A549 (cell line): ENCODE data around the gene SHE. TPM values are rescaled to one million over a fixed set of nuclear protein-coding genes. Genes with fewer than 3 reads are reported as not detected.

ENCODE experiments used
- ATAC-seq, 2 experiments: fragments of 200-7000 bp in 1 of 2; fragments of >200 bp in 1 of 2; cut with Nextera tagmentation in 1 of 2; cut with Tn5 transposase in 1 of 2; 3 replicates each; pipeline versions ENCODE4 v1.8.0 to v1.9.1; 2018 to 2020; ENCODE audit warnings: mild to moderate bottlenecking in 1 of 2, moderate library complexity in 1 of 2
- CTCF ChIA-PET: fragments of 300-600 bp; sonication (Branson Sonifier 250); formaldehyde crosslinking; extraction: SDS; loops from one replicate; lab custom pipeline; 2021; ENCODE audit warnings: antibody characterized with exemption, inconsistent platforms; lab: Yijun Ruan, JAX
- POLR2A ChIA-PET: fragments of 350-600 bp; formaldehyde crosslinking; extraction: SDS; loops from one replicate; lab custom pipeline; 2021; ENCODE audit warnings: antibody characterized with exemption, inconsistent platforms; lab: Yijun Ruan, JAX
- DNase-seq, 2 experiments: peaks; one replicate each; pipeline versions ENCODE4 v3.0.0 to v3.0.0-alpha.2; 2011 to 2016; ENCODE audit warnings: low read depth in 1 of 2, low spot score in 1 of 2
- FAIRE-seq: peaks from 2 replicates; lab custom pipeline; 2011; peaks lifted over from hg19 to GRCh38; lab: Jason Lieb, UNC
- H3K27ac ChIP-seq, 2 experiments: fragments of >200 bp; sonication (Bioruptor Twin); formaldehyde crosslinking; 3 replicates each; pipeline ENCODE4 v1.5.1; 2016 to 2017
- H3K4me1 ChIP-seq: fragments of >200 bp; sonication (Bioruptor Twin); formaldehyde crosslinking; 3 replicates; pipeline ENCODE4 v1.6.1; 2016
- H3K4me2 ChIP-seq: fragments of >200 bp; sonication (Bioruptor Twin); formaldehyde crosslinking; 3 replicates; pipeline ENCODE4 v1.6.1; 2016
- H3K4me3 ChIP-seq: fragments of >200 bp; sonication (Bioruptor Twin); formaldehyde crosslinking; 3 replicates; pipeline ENCODE4 v1.5.1; 2016
- H3K9me3 ChIP-seq: fragments of >200 bp; sonication (Bioruptor Twin); formaldehyde crosslinking; 3 replicates; pipeline ENCODE4 v1.6.1; 2016
- CBX8 ChIP-seq: fragments of 200-600 bp; sonication (generic); IDR thresholded peaks from 2 replicates; pipeline ENCODE4 v1.6.1; 2016
- CEBPB ChIP-seq, 2 experiments: fragments of >200 bp in 1 of 2; sonication (Bioruptor Twin) in 1 of 2; formaldehyde crosslinking in 1 of 2; IDR thresholded peaks; 2 replicates each; pipeline ENCODE4 v1.6.1; 2012 to 2016
- ESRRA ChIP-seq: fragments of 150-350 bp; IDR thresholded peaks from 2 replicates; pipeline ENCODE4 v1.6.1; 2014; ENCODE audit warnings: mild to moderate bottlenecking, low read length, borderline replicate concordance
- FOSB ChIP-seq: fragments of 250-450 bp; sonication (Bioruptor Pico); IDR thresholded peaks from 2 replicates; pipeline ENCODE4 v1.5.0; 2020; ENCODE audit warnings: mild to moderate bottlenecking, moderate library complexity
- FOXS1 ChIP-seq: fragments of 250-450 bp; sonication (Bioruptor Pico); IDR thresholded peaks from 2 replicates; pipeline ENCODE4 v1.5.0; 2020; ENCODE audit warnings: mild to moderate bottlenecking, moderate library complexity
- HEYL ChIP-seq: fragments of 250-450 bp; sonication (Bioruptor Pico); IDR thresholded peaks from 2 replicates; pipeline ENCODE4 v1.8.0; 2021; ENCODE audit warnings: mild to moderate bottlenecking, moderate library complexity
- HOXB13 ChIP-seq: fragments of 250-450 bp; sonication (Bioruptor Pico); IDR thresholded peaks from 2 replicates; pipeline ENCODE4 v1.5.0; 2020; ENCODE audit warnings: low read depth, mild to moderate bottlenecking, moderate library complexity
- MAFK ChIP-seq: fragments of 450-650 bp; IDR thresholded peaks from 2 replicates; pipeline ENCODE4 v1.6.1; 2014; ENCODE audit not compliant: partially characterized antibody
- NR3C1 ChIP-seq: fragments of >200 bp; sonication (Bioruptor Twin); formaldehyde crosslinking; IDR thresholded peaks from 3 replicates; pipeline ENCODE4 v1.6.1; 2017
- PHF8 ChIP-seq: fragments of 200-600 bp; sonication (generic); IDR thresholded peaks from 2 replicates; pipeline ENCODE4 v1.6.1; 2016; ENCODE audit warnings: low read depth, mild to moderate bottlenecking, antibody characterized with exemption, moderate library complexity, borderline replicate concordance
- RCOR1 ChIP-seq: fragments of 150-350 bp; IDR thresholded peaks from 2 replicates; pipeline ENCODE4 v1.6.1; 2014; ENCODE audit warnings: antibody characterized with exemption, low read length, low read depth
- RNF2 ChIP-seq: fragments of 200-600 bp; sonication (generic); IDR thresholded peaks from 2 replicates; pipeline ENCODE4 v1.6.1; 2016; ENCODE audit warnings: low read depth, mild to moderate bottlenecking, antibody characterized with exemption, moderate library complexity, borderline replicate concordance
- TP53 ChIP-seq: fragments of 250-450 bp; sonication (Bioruptor Pico); IDR thresholded peaks from 2 replicates; pipeline ENCODE4 v1.5.0; 2021; ENCODE audit warnings: mild to moderate bottlenecking, moderate library complexity
- ZSCAN20 ChIP-seq: fragments of 250-450 bp; sonication (Bioruptor Pico); IDR thresholded peaks from 2 replicates; pipeline ENCODE4 v1.8.0; 2022; ENCODE audit warnings: mild to moderate bottlenecking, moderate library complexity
- WGBS: methylation state at CpG from one replicate; pipeline ENCODE4 v1.1.6; 2017; ENCODE audit errors: missing lambda C conversion rate; 5-methylcytosine and 5-hydroxymethylcytosine counted together
- polyA plus RNA-seq, 4 experiments: library from polyadenylated mRNA; depleted of rRNA in 3 of 4; stranded (reverse); fragments of >200 nt; fragmentation: RNase III in 1 of 4; extraction: RNeasy Plus Mini Kit Qiagen cat#74134 plus additional on column Dnase treatment in 1 of 4; gene quantifications; 2 replicates in 3 of 4; 3 replicates in 1 of 4; pipeline ENCODE4 v1.2.3, GENCODE V29; 2011 to 2017
- TF ChIP-seq, protein P1 (sequence below): IDR thresholded peaks from 2 replicates; pipeline ENCODE4 v1.6.1; 2012; ENCODE audit warnings: low read depth, borderline replicate concordance
- TF ChIP-seq, protein P2 (sequence below): IDR thresholded peaks from 2 replicates; pipeline ENCODE4 v1.6.1; 2012
- TF ChIP-seq, protein P3 (sequence below): fragments of 450-650 bp; IDR thresholded peaks from 2 replicates; pipeline ENCODE4 v1.6.1; 2014; ENCODE audit warnings: antibody characterized with exemption
- TF ChIP-seq, protein P4 (sequence below): fragments of 200-600 bp; sonication (generic); IDR thresholded peaks from 2 replicates; pipeline ENCODE4 v1.6.1; 2016; ENCODE audit warnings: antibody characterized with exemption, mild to moderate bottlenecking, moderate library complexity

The SHE gene
- polyA plus RNA-seq, 2 of the 4 experiments (the other 2 are of a cell fraction): 0.03 TPM; not detected in 1

DNA sequence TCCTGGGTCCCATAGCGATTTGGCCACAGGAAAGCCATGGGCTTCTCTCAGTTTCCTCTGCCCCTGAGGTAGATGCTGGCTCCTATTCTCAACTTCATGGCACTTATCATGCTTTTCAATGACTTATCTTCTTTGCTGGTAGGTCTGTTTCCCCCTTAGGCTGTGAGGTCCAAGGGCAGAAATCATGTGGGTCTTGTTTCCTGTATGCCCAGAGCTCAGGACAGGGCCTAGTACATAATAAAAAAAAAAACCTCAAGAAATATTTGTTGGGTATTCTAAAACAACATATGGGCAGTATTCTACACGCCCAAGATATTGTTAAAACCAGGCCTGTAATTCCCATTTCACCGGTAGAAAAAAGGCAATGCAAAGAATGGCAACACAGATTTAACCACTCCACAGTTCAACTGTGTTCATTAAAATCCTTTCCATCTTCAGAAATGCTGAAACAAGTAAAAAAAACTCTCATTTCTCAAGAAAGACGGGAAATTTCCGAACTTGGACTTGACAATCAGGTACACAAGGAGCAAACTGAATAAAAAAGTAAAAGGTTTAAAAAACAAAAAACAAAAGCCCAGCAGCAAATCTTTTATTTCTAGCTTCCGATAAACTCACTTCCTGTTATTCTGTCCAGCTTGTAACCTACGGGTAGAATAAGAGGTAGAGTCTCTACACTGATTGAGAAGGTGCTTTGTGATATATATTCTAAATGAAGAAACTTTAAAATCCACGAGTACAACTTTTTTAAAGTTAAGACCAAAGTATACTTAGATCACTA lies 6.5 kb downstream of the SHE start (continued):
- no peak for TF ChIP-seq RCOR1
- TF ChIP-seq HEYL (CRISPR knock-in tag): no peak
- TF ChIP-seq, protein P1, sequence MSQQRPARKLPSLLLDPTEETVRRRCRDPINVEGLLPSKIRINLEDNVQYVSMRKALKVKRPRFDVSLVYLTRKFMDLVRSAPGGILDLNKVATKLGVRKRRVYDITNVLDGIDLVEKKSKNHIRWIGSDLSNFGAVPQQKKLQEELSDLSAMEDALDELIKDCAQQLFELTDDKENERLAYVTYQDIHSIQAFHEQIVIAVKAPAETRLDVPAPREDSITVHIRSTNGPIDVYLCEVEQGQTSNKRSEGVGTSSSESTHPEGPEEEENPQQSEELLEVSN: no peak
- TF ChIP-seq TP53 (CRISPR knock-in tag): no peak
- TF ChIP-seq, all 56 proteins: peak for 0

DNA sequence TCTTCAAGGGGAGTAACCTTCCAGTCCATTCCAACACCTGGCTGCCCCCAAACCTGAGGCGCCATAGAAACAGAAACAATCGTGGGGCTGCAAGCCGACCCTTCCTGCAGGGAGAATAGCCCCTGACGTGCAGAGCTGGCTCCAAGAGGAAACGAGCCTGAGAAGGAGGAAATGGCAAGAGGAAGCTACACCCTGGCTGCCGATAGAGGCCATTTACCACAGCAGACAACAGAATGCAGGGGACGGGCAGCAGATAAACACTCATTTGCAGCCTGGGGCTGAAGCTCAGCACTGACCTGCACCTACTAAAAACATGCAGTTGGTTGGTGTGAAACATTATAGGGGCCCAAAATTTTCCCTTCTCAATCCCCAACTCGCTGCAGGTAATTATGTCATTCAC lies 8.9 kb downstream of the SHE start:
- Histone ChIP-seq H3K4me3 (no peak overlapping the region), H3K27ac (no peak overlapping the region), H3K4me1 (no peaks in the 10 kb centered on the region), H3K9me3 (no peaks in the 10 kb centered on the region), H3K4me2 (no peak overlapping the region)
- DNase-seq (no peak), ATAC-seq (no peak), FAIRE-seq (no peak)
- ChIA-PET POLR2A (no interaction called here), CTCF (interaction anchor here (0.7 to 1.1 kb wide), 2 partner anchors 14 to 53 kb away, joined by 3 read pairs; no protein-coding TSS in a partner anchor)
- TF ChIP-seq, protein P2, sequence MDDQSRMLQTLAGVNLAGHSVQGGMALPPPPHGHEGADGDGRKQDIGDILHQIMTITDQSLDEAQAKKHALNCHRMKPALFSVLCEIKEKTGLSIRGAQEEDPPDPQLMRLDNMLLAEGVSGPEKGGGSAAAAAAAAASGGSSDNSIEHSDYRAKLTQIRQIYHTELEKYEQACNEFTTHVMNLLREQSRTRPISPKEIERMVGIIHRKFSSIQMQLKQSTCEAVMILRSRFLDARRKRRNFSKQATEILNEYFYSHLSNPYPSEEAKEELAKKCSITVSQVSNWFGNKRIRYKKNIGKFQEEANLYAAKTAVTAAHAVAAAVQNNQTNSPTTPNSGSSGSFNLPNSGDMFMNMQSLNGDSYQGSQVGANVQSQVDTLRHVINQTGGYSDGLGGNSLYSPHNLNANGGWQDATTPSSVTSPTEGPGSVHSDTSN: no peak
- TF ChIP-seq RNF2: no peak
- no peak for TF ChIP-seq CEBPB (IDR thresholded peaks at IDR 0.05)
- TF ChIP-seq CBX8: no peak
- no peak for TF ChIP-seq FOSB (CRISPR knock-in tag)
- no peak for TF ChIP-seq FOXS1 (CRISPR knock-in tag)
- no peak for TF ChIP-seq HOXB13 (CRISPR knock-in tag)
- TF ChIP-seq ESRRA: no peak
- no peak for TF ChIP-seq PHF8
- no peak for TF ChIP-seq NR3C1
- no peak for TF ChIP-seq ZSCAN20
- TF ChIP-seq, protein P3, sequence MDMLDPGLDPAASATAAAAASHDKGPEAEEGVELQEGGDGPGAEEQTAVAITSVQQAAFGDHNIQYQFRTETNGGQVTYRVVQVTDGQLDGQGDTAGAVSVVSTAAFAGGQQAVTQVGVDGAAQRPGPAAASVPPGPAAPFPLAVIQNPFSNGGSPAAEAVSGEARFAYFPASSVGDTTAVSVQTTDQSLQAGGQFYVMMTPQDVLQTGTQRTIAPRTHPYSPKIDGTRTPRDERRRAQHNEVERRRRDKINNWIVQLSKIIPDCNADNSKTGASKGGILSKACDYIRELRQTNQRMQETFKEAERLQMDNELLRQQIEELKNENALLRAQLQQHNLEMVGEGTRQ: no peak
- TF ChIP-seq, protein P4, sequence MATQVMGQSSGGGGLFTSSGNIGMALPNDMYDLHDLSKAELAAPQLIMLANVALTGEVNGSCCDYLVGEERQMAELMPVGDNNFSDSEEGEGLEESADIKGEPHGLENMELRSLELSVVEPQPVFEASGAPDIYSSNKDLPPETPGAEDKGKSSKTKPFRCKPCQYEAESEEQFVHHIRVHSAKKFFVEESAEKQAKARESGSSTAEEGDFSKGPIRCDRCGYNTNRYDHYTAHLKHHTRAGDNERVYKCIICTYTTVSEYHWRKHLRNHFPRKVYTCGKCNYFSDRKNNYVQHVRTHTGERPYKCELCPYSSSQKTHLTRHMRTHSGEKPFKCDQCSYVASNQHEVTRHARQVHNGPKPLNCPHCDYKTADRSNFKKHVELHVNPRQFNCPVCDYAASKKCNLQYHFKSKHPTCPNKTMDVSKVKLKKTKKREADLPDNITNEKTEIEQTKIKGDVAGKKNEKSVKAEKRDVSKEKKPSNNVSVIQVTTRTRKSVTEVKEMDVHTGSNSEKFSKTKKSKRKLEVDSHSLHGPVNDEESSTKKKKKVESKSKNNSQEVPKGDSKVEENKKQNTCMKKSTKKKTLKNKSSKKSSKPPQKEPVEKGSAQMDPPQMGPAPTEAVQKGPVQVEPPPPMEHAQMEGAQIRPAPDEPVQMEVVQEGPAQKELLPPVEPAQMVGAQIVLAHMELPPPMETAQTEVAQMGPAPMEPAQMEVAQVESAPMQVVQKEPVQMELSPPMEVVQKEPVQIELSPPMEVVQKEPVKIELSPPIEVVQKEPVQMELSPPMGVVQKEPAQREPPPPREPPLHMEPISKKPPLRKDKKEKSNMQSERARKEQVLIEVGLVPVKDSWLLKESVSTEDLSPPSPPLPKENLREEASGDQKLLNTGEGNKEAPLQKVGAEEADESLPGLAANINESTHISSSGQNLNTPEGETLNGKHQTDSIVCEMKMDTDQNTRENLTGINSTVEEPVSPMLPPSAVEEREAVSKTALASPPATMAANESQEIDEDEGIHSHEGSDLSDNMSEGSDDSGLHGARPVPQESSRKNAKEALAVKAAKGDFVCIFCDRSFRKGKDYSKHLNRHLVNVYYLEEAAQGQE: no peak
- TF ChIP-seq HEYL (CRISPR knock-in tag): no peak
- no peak for TF ChIP-seq TP53 (CRISPR knock-in tag)
- no peak for TF ChIP-seq RCOR1
- TF ChIP-seq MAFK: no peak
- 44% methylated on average over 8 of the region's 8 CpGs for WGBS
